ENCODE data around the gene PALD1.

Gene PALD1

DNA sequence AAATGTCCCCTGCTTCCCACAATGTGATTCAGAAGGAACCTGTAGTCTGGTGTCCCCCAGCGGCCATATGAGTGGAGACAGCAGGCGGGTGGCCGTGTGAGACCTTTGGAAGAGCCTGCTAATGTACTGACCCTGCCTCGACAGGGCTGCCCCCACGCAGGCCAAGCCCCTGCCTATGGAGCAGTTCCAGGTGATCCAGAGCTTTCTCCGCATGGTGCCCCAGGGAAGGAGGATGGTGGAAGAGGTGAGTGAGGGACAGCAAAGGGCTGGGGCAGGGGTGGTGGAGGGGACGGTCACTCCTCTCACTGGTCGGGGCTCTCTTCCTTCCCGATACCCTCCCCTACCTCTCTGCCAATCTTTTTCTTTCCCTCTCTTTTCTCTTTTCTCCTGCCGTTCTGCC lies 55.7 kb downstream of the PALD1 start:
- peaks cover 11% of the 10 kb centered on the region for H3K27me3 ChIP-seq (ENCODE audit: insufficient read depth, low read depth)

DNA sequence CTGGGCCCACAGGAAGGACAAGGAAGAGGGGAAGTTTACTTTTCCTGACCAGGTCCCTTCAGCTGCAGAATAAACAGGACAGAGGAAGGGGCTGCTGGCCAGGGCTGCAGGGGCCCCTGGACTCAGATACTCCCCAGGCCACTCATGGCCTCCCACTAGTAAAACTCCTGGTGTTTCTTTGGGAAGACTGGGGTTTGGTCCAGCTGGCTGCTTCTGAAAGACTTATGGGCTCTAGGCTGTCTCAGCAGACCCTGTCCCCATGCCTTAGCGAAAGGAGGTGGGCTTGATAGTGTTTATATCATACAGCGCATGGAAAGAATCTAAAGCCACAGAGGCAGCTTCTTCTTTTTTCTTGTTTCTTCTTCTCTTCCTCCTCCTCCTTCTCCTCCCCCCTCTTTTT lies 56.4 kb downstream of the PALD1 start:
- no peak overlapping the region for H3K4me2 ChIP-seq
- no peaks in the 10 kb centered on the region for H3K36me3 ChIP-seq (ENCODE audit: insufficient read depth)
- TF ChIP-seq, protein P1, sequence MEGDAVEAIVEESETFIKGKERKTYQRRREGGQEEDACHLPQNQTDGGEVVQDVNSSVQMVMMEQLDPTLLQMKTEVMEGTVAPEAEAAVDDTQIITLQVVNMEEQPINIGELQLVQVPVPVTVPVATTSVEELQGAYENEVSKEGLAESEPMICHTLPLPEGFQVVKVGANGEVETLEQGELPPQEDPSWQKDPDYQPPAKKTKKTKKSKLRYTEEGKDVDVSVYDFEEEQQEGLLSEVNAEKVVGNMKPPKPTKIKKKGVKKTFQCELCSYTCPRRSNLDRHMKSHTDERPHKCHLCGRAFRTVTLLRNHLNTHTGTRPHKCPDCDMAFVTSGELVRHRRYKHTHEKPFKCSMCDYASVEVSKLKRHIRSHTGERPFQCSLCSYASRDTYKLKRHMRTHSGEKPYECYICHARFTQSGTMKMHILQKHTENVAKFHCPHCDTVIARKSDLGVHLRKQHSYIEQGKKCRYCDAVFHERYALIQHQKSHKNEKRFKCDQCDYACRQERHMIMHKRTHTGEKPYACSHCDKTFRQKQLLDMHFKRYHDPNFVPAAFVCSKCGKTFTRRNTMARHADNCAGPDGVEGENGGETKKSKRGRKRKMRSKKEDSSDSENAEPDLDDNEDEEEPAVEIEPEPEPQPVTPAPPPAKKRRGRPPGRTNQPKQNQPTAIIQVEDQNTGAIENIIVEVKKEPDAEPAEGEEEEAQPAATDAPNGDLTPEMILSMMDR (conservative IDR thresholded peaks at IDR 0.05; ENCODE audit: low read depth, low read length) = no peak

More for the DNA sequence above, 55.7 kb downstream of the PALD1 start:
- no peak overlapping the region for H2AFZ ChIP-seq (ENCODE audit: low read depth)
- no peak overlapping the region for H3K4me2 ChIP-seq
- H4K20me1 ChIP-seq (ENCODE audit: insufficient read depth) = no peaks in the 10 kb centered on the region
- TF ChIP-seq, protein P1 (conservative IDR thresholded peaks at IDR 0.05; ENCODE audit: low read depth, low read length) = no peak
- H3K9ac ChIP-seq = no peak overlapping the region
- H3K27ac ChIP-seq = no peak overlapping the region
- no peaks in the 10 kb centered on the region for H3K36me3 ChIP-seq (ENCODE audit: insufficient read depth)
- no peaks in the 10 kb centered on the region for H3K4me1 ChIP-seq (ENCODE audit: low read depth, poor library complexity, severe bottlenecking)
- no peaks in the 10 kb centered on the region for H3K79me2 ChIP-seq (ENCODE audit: insufficient read depth, low read depth)
- no peak overlapping the region for H3K4me3 ChIP-seq (IDR thresholded peaks at IDR 0.05; ENCODE audit: insufficient read depth, low read depth, low read length)

DNA sequence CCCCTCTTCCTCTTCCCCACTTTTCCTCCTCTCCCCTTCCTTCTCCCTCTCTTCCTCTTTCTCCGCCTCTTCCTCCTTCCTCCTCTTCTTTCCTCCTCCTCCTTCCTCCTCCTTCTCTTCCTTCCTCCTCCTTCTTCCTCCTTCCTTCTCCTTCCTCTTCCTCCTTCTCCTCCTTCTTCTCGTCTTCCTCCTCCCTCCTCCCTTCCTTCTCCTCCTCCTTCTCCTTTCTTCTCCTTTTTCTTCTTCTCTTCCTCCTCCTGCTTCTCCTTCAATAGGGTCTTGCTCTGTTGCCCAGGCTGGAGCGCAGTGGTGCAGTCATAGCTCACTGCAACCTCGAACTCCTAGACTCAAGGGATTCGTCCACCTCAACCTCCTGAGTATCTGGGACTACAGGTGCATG lies 56.9 kb downstream of the PALD1 start:
- Histone ChIP-seq H3K9ac (no peak overlapping the region), H3K27ac (no peak overlapping the region), H4K20me1 (ENCODE audit: insufficient read depth) (no peaks in the 10 kb centered on the region), H3K79me2 (ENCODE audit: insufficient read depth, low read depth) (no peaks in the 10 kb centered on the region), H3K36me3 (ENCODE audit: insufficient read depth) (no peaks in the 10 kb centered on the region), H3K27me3 (ENCODE audit: insufficient read depth, low read depth) (peaks cover 11% of the 10 kb centered on the region), H3K4me3 (IDR thresholded peaks at IDR 0.05; ENCODE audit: insufficient read depth, low read depth, low read length) (no peak overlapping the region), H3K4me2 (no peak overlapping the region), H2AFZ (ENCODE audit: low read depth) (no peak overlapping the region), H3K4me1 (ENCODE audit: low read depth, poor library complexity, severe bottlenecking) (no peaks in the 10 kb centered on the region)
- TF ChIP-seq, protein P1 (conservative IDR thresholded peaks at IDR 0.05; ENCODE audit: low read depth, low read length) = no peak

More for the DNA sequence above, 56.4 kb downstream of the PALD1 start:
- H3K4me3 ChIP-seq (IDR thresholded peaks at IDR 0.05; ENCODE audit: insufficient read depth, low read depth, low read length) = no peak overlapping the region
- H3K27ac ChIP-seq = no peak overlapping the region
- no peaks in the 10 kb centered on the region for H3K79me2 ChIP-seq (ENCODE audit: insufficient read depth, low read depth)
- no peak overlapping the region for H2AFZ ChIP-seq (ENCODE audit: low read depth)
- H3K4me1 ChIP-seq (ENCODE audit: low read depth, poor library complexity, severe bottlenecking) = no peaks in the 10 kb centered on the region
- H3K27me3 ChIP-seq (ENCODE audit: insufficient read depth, low read depth) = peaks cover 11% of the 10 kb centered on the region
- H4K20me1 ChIP-seq (ENCODE audit: insufficient read depth) = no peaks in the 10 kb centered on the region
- no peak overlapping the region for H3K9ac ChIP-seq

DNA sequence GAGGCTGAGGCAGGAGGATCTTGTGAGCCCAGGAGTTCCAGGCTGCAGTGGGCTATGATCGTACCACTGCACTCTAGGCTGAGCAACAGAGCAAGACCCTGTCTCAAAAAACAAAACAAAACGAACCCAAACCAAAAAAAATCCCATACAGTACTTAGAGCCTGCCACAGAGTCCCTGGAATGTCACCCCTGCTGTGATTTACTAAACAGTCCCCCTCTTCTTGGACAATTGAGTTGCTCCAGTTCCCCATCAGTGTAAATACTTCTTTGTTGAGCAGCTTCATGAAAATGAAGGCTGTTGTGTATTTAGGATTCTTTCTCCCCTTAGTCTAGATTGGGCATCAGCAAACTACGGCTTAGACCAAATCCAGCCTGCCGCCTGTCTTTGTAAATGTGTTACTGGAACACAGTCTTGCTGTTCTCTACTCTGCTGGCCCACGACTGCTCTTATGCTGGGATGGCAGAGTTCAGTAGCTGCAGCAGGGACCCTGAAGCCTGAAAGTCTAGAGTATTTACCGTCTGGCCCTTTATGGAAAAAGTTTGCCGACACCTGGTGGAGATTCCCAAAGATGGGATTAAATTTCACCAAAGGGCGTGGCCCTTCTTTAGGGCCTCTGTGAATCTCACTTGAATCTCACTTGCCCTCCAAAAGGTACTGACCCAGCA lies 57.8 kb downstream of the PALD1 start:
- H3K36me3 ChIP-seq (ENCODE audit: insufficient read depth) = no peaks in the 10 kb centered on the region
- H2AFZ ChIP-seq (ENCODE audit: low read depth) = no peak overlapping the region
- H4K20me1 ChIP-seq (ENCODE audit: insufficient read depth) = no peaks in the 10 kb centered on the region
- no peaks in the 10 kb centered on the region for H3K79me2 ChIP-seq (ENCODE audit: insufficient read depth, low read depth)
- H3K4me2 ChIP-seq = no peak overlapping the region
- TF ChIP-seq, protein P1 (conservative IDR thresholded peaks at IDR 0.05; ENCODE audit: low read depth, low read length) = no peak
- no peak overlapping the region for H3K4me3 ChIP-seq (IDR thresholded peaks at IDR 0.05; ENCODE audit: insufficient read depth, low read depth, low read length)
- H3K27me3 ChIP-seq (ENCODE audit: insufficient read depth, low read depth) = peaks cover 11% of the 10 kb centered on the region
- no peaks in the 10 kb centered on the region for H3K4me1 ChIP-seq (ENCODE audit: low read depth, poor library complexity, severe bottlenecking)
- H3K9ac ChIP-seq = no peak overlapping the region
- H3K27ac ChIP-seq = no peak overlapping the region

Data from KMS-11 (cell line).